H1 (cell line): ENCODE results near the gene ADAMTS6. TPM values are rescaled to one million over a fixed set of nuclear protein-coding genes. Genes with fewer than 3 reads are reported as not detected.

Experiments used
- CTCF ChIA-PET: fragments of 300-600 bp; sonication (Branson Sonifier 250); formaldehyde crosslinking; loops from one replicate; lab custom pipeline; 2021; ENCODE audit not compliant: partially characterized antibody; lab: Charles Lee
- POLR2A ChIA-PET: fragments of 300-600 bp; sonication (Branson Sonifier 250); formaldehyde crosslinking; loops from one replicate; lab custom pipeline; 2021; ENCODE audit warnings: inconsistent platforms; ENCODE audit not compliant: partially characterized antibody; lab: Charles Lee
- DNase-seq, 2 experiments: peaks; one replicate each; pipeline versions ENCODE4 v3.0.0 to v3.0.0-alpha.2; 2010 to 2022; ENCODE audit warnings: low spot score in 2 of 2, low read depth in 1 of 2, mixed read lengths in 1 of 2
- FAIRE-seq: peaks from 2 replicates; lab custom pipeline; 2011; peaks lifted over from hg19 to GRCh38; lab: Jason Lieb, UNC
- H2AFZ ChIP-seq: 2 replicates; pipeline ENCODE4 v1.8.1; 2012; ENCODE audit warnings: low read length, inconsistent platforms
- H2AK5ac ChIP-seq: 2 replicates; pipeline ENCODE4 v1.6.1; 2013; ENCODE audit warnings: low read depth, low read length
- H2BK120ac ChIP-seq: replicated peaks from 2 replicates; pipeline ENCODE3; 2013; ENCODE audit warnings: low read depth, low read length, inconsistent platforms
- H2BK12ac ChIP-seq: 2 replicates; pipeline ENCODE4 v1.6.1; 2013; ENCODE audit warnings: low read depth, low read length
- H2BK15ac ChIP-seq: 2 replicates; pipeline ENCODE4 v1.6.1; 2013; ENCODE audit warnings: low read length
- H2BK20ac ChIP-seq: 2 replicates; pipeline ENCODE4 v1.6.1; 2013; ENCODE audit warnings: low read length
- H2BK5ac ChIP-seq: 2 replicates; pipeline ENCODE4 v1.6.1; 2013; ENCODE audit warnings: low read depth, low read length
- H3K14ac ChIP-seq: 2 replicates; pipeline ENCODE4 v1.6.1; 2013; ENCODE audit warnings: inconsistent platforms; ENCODE audit not compliant: insufficient read length
- H3K18ac ChIP-seq: 2 replicates; pipeline ENCODE4 v1.6.1; 2013; ENCODE audit warnings: low read length; ENCODE audit errors: extremely low read depth
- H3K23ac ChIP-seq: 2 replicates; pipeline ENCODE4 v1.6.1; 2013; ENCODE audit warnings: inconsistent platforms; ENCODE audit not compliant: insufficient read length
- H3K23me2 ChIP-seq: 2 replicates; pipeline ENCODE4 v1.6.1; 2013; ENCODE audit warnings: low read depth, low read length
- H3K27ac ChIP-seq: 2 replicates; pipeline ENCODE4 v1.6.1; 2011; ENCODE audit warnings: low read depth, low read length, inconsistent platforms
- H3K27me3 ChIP-seq, 4 experiments: replicated peaks in 1 of 4; 1 replicate in 1 of 4; 2 replicates in 3 of 4; pipeline versions ENCODE4 v1.6.1 to v1.8.1; 2011 to 2013; ENCODE audit warnings: low read length in 3 of 4, mild to moderate bottlenecking in 3 of 4, inconsistent platforms in 2 of 4, mixed read lengths in 2 of 4, moderate library complexity in 1 of 4; ENCODE audit not compliant: control insufficient read depth in 3 of 4, insufficient read depth in 3 of 4; ENCODE audit errors: extremely low read depth in 1 of 4
- H3K36me3 ChIP-seq, 4 experiments: 2 replicates each; pipeline versions ENCODE4 v1.6.1 to v1.8.1; 2011 to 2013; ENCODE audit warnings: mild to moderate bottlenecking in 4 of 4, low read length in 3 of 4, moderate library complexity in 2 of 4, control low read depth in 1 of 4, inconsistent platforms in 1 of 4; ENCODE audit not compliant: insufficient read depth in 4 of 4, control insufficient read depth in 2 of 4
- H3K4ac ChIP-seq: replicated peaks from 2 replicates; pipeline ENCODE3; 2013; ENCODE audit warnings: low read length, low read depth, mixed read lengths, inconsistent platforms; ENCODE audit not compliant: insufficient read length
- H3K4me1 ChIP-seq, 4 experiments: replicated peaks in 1 of 4; 1 replicate in 1 of 4; 2 replicates in 3 of 4; pipeline versions ENCODE4 v1.6.1 to v1.8.1; 2011 to 2013; ENCODE audit warnings: low read length in 3 of 4, inconsistent platforms in 2 of 4, mixed read lengths in 1 of 4; ENCODE audit not compliant: insufficient read depth in 4 of 4, control insufficient read depth in 3 of 4
- H3K4me2 ChIP-seq, 2 experiments: 2 replicates each; pipeline versions ENCODE4 v1.6.1 to v1.8.1; 2011 to 2013; ENCODE audit warnings: low read depth in 2 of 2, low read length in 2 of 2, control low read depth in 1 of 2, inconsistent platforms in 1 of 2, mild to moderate bottlenecking in 1 of 2; ENCODE audit not compliant: insufficient read depth in 1 of 2
- H3K4me3 ChIP-seq, 4 experiments: fragments of 200-600, 300-600 bp in 1 of 4; sonication (generic), shearing (Covaris generic), sonication (Bioruptor Twin) in 1 of 4; 2 replicates each; pipeline versions ENCODE4 v1.5.1 to v1.8.1; 2011 to 2016; ENCODE audit warnings: low read length in 4 of 4, low read depth in 3 of 4, control low read depth in 2 of 4, inconsistent platforms in 2 of 4, mild to moderate bottlenecking in 2 of 4, mixed read lengths in 1 of 4, moderate library complexity in 1 of 4; ENCODE audit not compliant: insufficient read depth in 2 of 4; ENCODE audit errors: extremely low read depth in 1 of 4
- H3K56ac ChIP-seq: replicated peaks from 2 replicates; pipeline ENCODE3; 2013; ENCODE audit warnings: low read depth, mild to moderate bottlenecking, mixed read lengths, low read length, inconsistent platforms; ENCODE audit not compliant: insufficient read length
- H3K79me1 ChIP-seq: 2 replicates; pipeline ENCODE4 v1.6.1; 2013; ENCODE audit warnings: low read depth, low read length, control low read depth
- H3K79me2 ChIP-seq, 2 experiments: 2 replicates each; pipeline versions ENCODE4 v1.6.1 to v1.8.1; 2012 to 2013; ENCODE audit warnings: low read length in 2 of 2, mild to moderate bottlenecking in 2 of 2, inconsistent platforms in 1 of 2; ENCODE audit not compliant: insufficient read depth in 2 of 2, control insufficient read depth in 1 of 2
- H3K9ac ChIP-seq, 4 experiments: replicated peaks in 1 of 4; 1 replicate in 1 of 4; 2 replicates in 3 of 4; pipeline versions ENCODE4 v1.6.1 to v1.8.1; 2011 to 2013; ENCODE audit warnings: low read depth in 3 of 4, low read length in 3 of 4, control low read depth in 2 of 4, mild to moderate bottlenecking in 2 of 4, moderate library complexity in 2 of 4, inconsistent platforms in 1 of 4; ENCODE audit errors: extremely low read depth in 1 of 4
- H3K9me3 ChIP-seq, 2 experiments: 2 replicates each; pipeline versions ENCODE4 v1.6.1 to v1.8.1; 2012 to 2013; ENCODE audit warnings: mild to moderate bottlenecking in 2 of 2, moderate library complexity in 2 of 2, control low read depth in 1 of 2, inconsistent platforms in 1 of 2, low read depth in 1 of 2, low read length in 1 of 2, mixed read lengths in 1 of 2; ENCODE audit not compliant: insufficient read depth in 2 of 2
- H4K20me1 ChIP-seq, 2 experiments: replicated peaks in 1 of 2; 2 replicates each; pipeline versions ENCODE3 to v1.8.1; 2011 to 2013; ENCODE audit warnings: inconsistent platforms in 2 of 2, low read length in 2 of 2, mild to moderate bottlenecking in 1 of 2; ENCODE audit not compliant: insufficient read depth in 2 of 2, control insufficient read depth in 1 of 2
- H4K5ac ChIP-seq: 2 replicates; pipeline ENCODE4 v1.6.1; 2013; ENCODE audit warnings: low read length, low read depth, mixed read lengths, inconsistent platforms; ENCODE audit not compliant: insufficient read length
- H4K8ac ChIP-seq: 2 replicates; pipeline ENCODE4 v1.8.0; 2013; ENCODE audit warnings: mild to moderate bottlenecking, moderate library complexity, low read length, inconsistent platforms; ENCODE audit not compliant: insufficient read depth; ENCODE audit errors: extremely low read depth
- H4K91ac ChIP-seq: replicated peaks from 2 replicates; pipeline ENCODE3; 2013; ENCODE audit warnings: low read length, mixed read lengths, inconsistent platforms; ENCODE audit not compliant: insufficient read length
- WGBS, 2 experiments: shearing (Covaris generic) in 1 of 2; methylation state at CpG; one replicate each; pipeline versions ENCODE4 v1.1.6 to v1.1.7; 2013 to 2015; ENCODE audit warnings: low lambda C conversion rate in 2 of 2, mixed read lengths in 2 of 2, inconsistent platforms in 1 of 2, low coverage in 1 of 2, missing lambda C conversion rate in 1 of 2; ENCODE audit not compliant: insufficient replicate concordance in 2 of 2, insufficient coverage in 1 of 2, insufficient read length in 1 of 2; ENCODE audit errors: extremely low coverage in 1 of 2, missing lambda C conversion rate in 1 of 2; 5-methylcytosine and 5-hydroxymethylcytosine counted together
- polyA plus RNA-seq, 7 experiments: library from polyadenylated mRNA; depleted of rRNA in 3 of 7; stranded (reverse) in 5 of 7; unstranded in 2 of 7; fragments of >200 nt in 5 of 7; fragments of 200-250 nt in 2 of 7; gene quantifications; 1 replicate in 5 of 7; 2 replicates in 1 of 7; 4 replicates in 1 of 7; pipeline versions ENCODE4 v1.2.1 to v1.2.3, GENCODE V29; 2011 to 2013; ENCODE audit warnings: missing spikeins in 2 of 7, mixed read lengths in 2 of 7
- total RNA-seq: library from RNA; stranded (reverse); fragmentation: NEBNext Ultra II Directional; extraction: Animal tissue kit (Norgen Biotek cat#: 25700); gene quantifications from 2 replicates; pipeline ENCODE4 v1.2.1, GENCODE V29; 2021

Gene ADAMTS6
- total and polyA plus RNA-seq, 2 of the 8 experiments (the other 6 are each of a cell fraction or from before 2014, with no cell fraction given), result 0.74 to 2.4 TPM

GRCh38 chr5:65204966-65205365 is 276.8 kb downstream of the ADAMTS6 start:
- no peak overlapping the region for H2BK20ac ChIP-seq
- no peak overlapping the region for H2AFZ ChIP-seq
- no peak overlapping the region for H2BK12ac ChIP-seq
- no peak overlapping the region for H4K5ac ChIP-seq
- no peak overlapping the region for H3K14ac ChIP-seq
- WGBS, 2 experiments, result 89% methylated on average over 3 of the region's 3 CpGs; no CpG with 5 or more reads in 1 of the 2 experiments
- H3K4me1 ChIP-seq, result no peaks in the 10 kb centered on the region
- no peak overlapping the region for H4K8ac ChIP-seq
- DNase-seq, result no peak
- no peaks in the 10 kb centered on the region for H3K79me2 ChIP-seq
- H4K20me1 ChIP-seq, result no peaks in the 10 kb centered on the region
- H3K23me2 ChIP-seq, result no peaks in the 10 kb centered on the region
- CTCF ChIA-PET, result interaction anchor here (1.1 kb wide), 1 partner anchor 92 kb away, joined by 3 read pairs; no protein-coding TSS in a partner anchor
- H3K27ac ChIP-seq, result no peak overlapping the region
- no peak overlapping the region for H3K4me2 ChIP-seq
- H3K9me3 ChIP-seq, result no peaks in the 10 kb centered on the region
- H3K4ac ChIP-seq, result no peak overlapping the region
- H2BK120ac ChIP-seq, result no peak overlapping the region
- POLR2A ChIA-PET, result no interaction called here
- H3K18ac ChIP-seq, result no peak overlapping the region
- H2BK15ac ChIP-seq, result no peak overlapping the region
- H3K9ac ChIP-seq, result no peak overlapping the region
- H3K27me3 ChIP-seq, result no peaks in the 10 kb centered on the region
- H3K4me3 ChIP-seq, result no peak overlapping the region
- H3K23ac ChIP-seq, result no peak overlapping the region
- H3K79me1 ChIP-seq, result no peaks in the 10 kb centered on the region
- no peak overlapping the region for H2AK5ac ChIP-seq
- H3K56ac ChIP-seq, result no peak overlapping the region
- H2BK5ac ChIP-seq, result no peak overlapping the region
- H4K91ac ChIP-seq, result no peak overlapping the region
- FAIRE-seq, result no peak
- no peaks in the 10 kb centered on the region for H3K36me3 ChIP-seq
